Endodermal cell (in vitro differentiated cells): Measurements from ENCODE around the gene GDF15. TPM values are rescaled to one million over a fixed set of nuclear protein-coding genes. Genes with fewer than 3 reads are reported as not detected.

Experiments
- DNase-seq: peaks from one replicate; pipeline ENCODE4 v3.0.0-alpha.2; 2017
- H3K27ac ChIP-seq: 2 replicates; pipeline ENCODE4 v1.5.1; 2013; ENCODE audit warnings: mild to moderate bottlenecking, low read depth, low read length, moderate library complexity
- H3K27me3 ChIP-seq: 2 replicates; pipeline ENCODE4 v1.6.1; 2013; ENCODE audit warnings: mild to moderate bottlenecking, low read length, moderate library complexity; ENCODE audit not compliant: insufficient read depth, control insufficient read depth, poor library complexity, severe bottlenecking
- H3K36me3 ChIP-seq: 2 replicates; pipeline ENCODE4 v1.7.0; 2013; ENCODE audit warnings: mild to moderate bottlenecking, low read length, moderate library complexity; ENCODE audit not compliant: control insufficient read depth, insufficient read depth
- H3K4me1 ChIP-seq: one replicate; pipeline ENCODE4 v1.7.0; 2013; ENCODE audit warnings: low read length; ENCODE audit not compliant: control insufficient read depth, insufficient read depth
- H3K4me3 ChIP-seq: 2 replicates; pipeline ENCODE4 v1.5.1; 2013; ENCODE audit warnings: mild to moderate bottlenecking, low read length, moderate library complexity
- H3K9ac ChIP-seq: 2 replicates; pipeline ENCODE4 v1.6.1; 2013; ENCODE audit warnings: mild to moderate bottlenecking, low read length, moderate library complexity; ENCODE audit not compliant: poor library complexity, severe bottlenecking; ENCODE audit errors: extremely low read depth
- H3K9me3 ChIP-seq: 2 replicates; pipeline ENCODE4 v1.6.1; 2013; ENCODE audit warnings: mild to moderate bottlenecking, low read length, moderate library complexity; ENCODE audit not compliant: control insufficient read depth
- H3K27ac Mint-ChIP-seq: 2 replicates; pipeline ENCODE4 v1.8.0; 2020; ENCODE audit warnings: mixed read lengths
- H3K27me3 Mint-ChIP-seq: 2 replicates; pipeline ENCODE4 v1.8.0; 2021; ENCODE audit warnings: mild to moderate bottlenecking, mixed read lengths; ENCODE audit not compliant: insufficient read depth
- H3K36me3 Mint-ChIP-seq: 2 replicates; pipeline ENCODE4 v1.8.0; 2020; ENCODE audit warnings: low read depth, mixed read lengths
- H3K4me1 Mint-ChIP-seq: 2 replicates; pipeline ENCODE4 v1.8.0; 2020; ENCODE audit warnings: mixed read lengths
- H3K4me3 Mint-ChIP-seq: 2 replicates; pipeline ENCODE4 v1.8.0; 2020; ENCODE audit warnings: mild to moderate bottlenecking, moderate library complexity, mixed read lengths
- H3K9me3 Mint-ChIP-seq: 2 replicates; pipeline ENCODE4 v1.8.0; 2020; ENCODE audit warnings: mild to moderate bottlenecking, mixed read lengths
- CTCF ChIP-seq: fragments of 200-600 bp; sonication (generic); conservative IDR thresholded peaks from 2 replicates; pipeline ENCODE4 v1.5.0; 2021; ENCODE audit warnings: antibody characterized with exemption, mild to moderate bottlenecking
- WGBS, 2 experiments: methylation state at CpG; one replicate each; pipeline versions ENCODE4 v1.1.5 to v1.1.7; 2013; ENCODE audit warnings: missing lambda C conversion rate in 2 of 2, mixed read lengths in 1 of 2; ENCODE audit not compliant: insufficient coverage in 1 of 2, insufficient read length in 1 of 2; 5-methylcytosine and 5-hydroxymethylcytosine counted together
- total RNA-seq, 2 donors: library from RNA; stranded (reverse); fragmentation: NEBNext Ultra II Directional in 1 of 2; extraction: Animal tissue kit (Norgen Biotek cat#: 25700) in 1 of 2; gene quantifications; 2 replicates in 1 of 2; 3 replicates in 1 of 2; pipeline ENCODE4 v1.2.1, GENCODE V29; 2021

The GDF15 gene
- total RNA-seq, 2 donors from 2014 or later = 0.90 to 2.2 TPM

GRCh38 chr19:18421371-18421959 lies 35.5 kb downstream of the GDF15 start:
- Histone ChIP-seq H3K9me3 (no peaks in the 10 kb centered on the region), H3K36me3 (no peaks in the 10 kb centered on the region), H3K9ac (no peak overlapping the region), H3K27ac (no peak overlapping the region), H3K4me1 (no peaks in the 10 kb centered on the region), H3K27me3 (peaks cover 10% of the 10 kb centered on the region), H3K4me3 (no peak overlapping the region)
- WGBS, 2 experiments = 89 to 92% methylated on average over 9 to 11 of the region's 12 CpGs
- Mint-ChIP-seq H3K27ac (no peak overlapping the region), H3K4me1 (peaks cover 10% of the 10 kb centered on the region), H3K27me3 (peaks cover 64% of the 10 kb centered on the region), H3K36me3 (no peaks in the 10 kb centered on the region), H3K4me3 (no peak overlapping the region), H3K9me3 (no peaks in the 10 kb centered on the region)
- no peak for TF ChIP-seq CTCF
- no peak for DNase-seq

GRCh38 chr19:18422530-18423191 lies 36.7 kb downstream of the GDF15 start:
- Mint-ChIP-seq H3K27me3 (peaks cover 57% of the 10 kb centered on the region), H3K4me1 (peaks cover 10% of the 10 kb centered on the region)

More at GRCh38 chr19:18422530-18423191, 36.7 kb downstream of the GDF15 start:
- Histone ChIP-seq H3K27me3 (peaks cover 10% of the 10 kb centered on the region), H3K9ac (no peak overlapping the region), H3K36me3 (no peaks in the 10 kb centered on the region), H3K9me3 (no peaks in the 10 kb centered on the region), H3K27ac (peak overlapping the region; percentile 10), H3K4me1 (no peaks in the 10 kb centered on the region), H3K4me3 (no peak overlapping the region)
- no peak for DNase-seq
- Mint-ChIP-seq H3K36me3 (no peaks in the 10 kb centered on the region), H3K4me3 (no peak overlapping the region), H3K9me3 (no peaks in the 10 kb centered on the region), H3K27ac (no peak overlapping the region)
- TF ChIP-seq CTCF = no peak
- 94 to 97% methylated on average over 12 to 14 of the region's 14 CpGs for WGBS, 2 experiments
